Measurements from ENCODE around the gene SMARCA2.

The SMARCA2 gene

DNA sequence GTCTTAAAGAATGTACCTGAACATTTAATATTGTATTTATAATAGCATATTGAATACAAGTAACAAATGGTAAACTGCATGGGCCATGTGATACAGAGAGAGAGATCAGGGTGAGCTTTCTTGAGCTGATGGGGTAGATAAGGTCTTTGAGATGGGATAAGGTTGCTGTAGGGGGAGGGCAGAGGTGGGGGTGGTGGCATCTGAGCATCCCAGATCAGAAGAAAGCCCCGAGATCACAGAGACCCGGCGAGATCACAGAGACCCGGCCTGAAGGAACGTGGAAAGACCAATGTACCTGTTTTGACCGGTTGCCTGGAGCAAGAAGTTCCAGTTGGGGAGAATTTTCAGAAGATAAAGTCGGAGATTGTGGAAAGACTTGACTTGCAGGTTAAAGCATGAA lies 6.6 kb downstream of the SMARCA2 start:
- TF ChIP-seq POLR2AphosphoS5 (IDR thresholded peaks at IDR 0.05; ENCODE audit: low read depth, low read length) (no peak), TAF1 (IDR thresholded peaks at IDR 0.05; ENCODE audit: borderline replicate concordance, insufficient read depth, low read length) (no peak), SIN3A (IDR thresholded peaks at IDR 0.05; ENCODE audit: borderline replicate concordance, insufficient read depth, low read length) (no peak), FOXP2 (optimal IDR thresholded peaks at IDR 0.05; ENCODE audit: borderline replicate concordance, extremely low read depth, extremely low read length, insufficient read depth) (no peak)
- TF ChIP-seq, protein P1, sequence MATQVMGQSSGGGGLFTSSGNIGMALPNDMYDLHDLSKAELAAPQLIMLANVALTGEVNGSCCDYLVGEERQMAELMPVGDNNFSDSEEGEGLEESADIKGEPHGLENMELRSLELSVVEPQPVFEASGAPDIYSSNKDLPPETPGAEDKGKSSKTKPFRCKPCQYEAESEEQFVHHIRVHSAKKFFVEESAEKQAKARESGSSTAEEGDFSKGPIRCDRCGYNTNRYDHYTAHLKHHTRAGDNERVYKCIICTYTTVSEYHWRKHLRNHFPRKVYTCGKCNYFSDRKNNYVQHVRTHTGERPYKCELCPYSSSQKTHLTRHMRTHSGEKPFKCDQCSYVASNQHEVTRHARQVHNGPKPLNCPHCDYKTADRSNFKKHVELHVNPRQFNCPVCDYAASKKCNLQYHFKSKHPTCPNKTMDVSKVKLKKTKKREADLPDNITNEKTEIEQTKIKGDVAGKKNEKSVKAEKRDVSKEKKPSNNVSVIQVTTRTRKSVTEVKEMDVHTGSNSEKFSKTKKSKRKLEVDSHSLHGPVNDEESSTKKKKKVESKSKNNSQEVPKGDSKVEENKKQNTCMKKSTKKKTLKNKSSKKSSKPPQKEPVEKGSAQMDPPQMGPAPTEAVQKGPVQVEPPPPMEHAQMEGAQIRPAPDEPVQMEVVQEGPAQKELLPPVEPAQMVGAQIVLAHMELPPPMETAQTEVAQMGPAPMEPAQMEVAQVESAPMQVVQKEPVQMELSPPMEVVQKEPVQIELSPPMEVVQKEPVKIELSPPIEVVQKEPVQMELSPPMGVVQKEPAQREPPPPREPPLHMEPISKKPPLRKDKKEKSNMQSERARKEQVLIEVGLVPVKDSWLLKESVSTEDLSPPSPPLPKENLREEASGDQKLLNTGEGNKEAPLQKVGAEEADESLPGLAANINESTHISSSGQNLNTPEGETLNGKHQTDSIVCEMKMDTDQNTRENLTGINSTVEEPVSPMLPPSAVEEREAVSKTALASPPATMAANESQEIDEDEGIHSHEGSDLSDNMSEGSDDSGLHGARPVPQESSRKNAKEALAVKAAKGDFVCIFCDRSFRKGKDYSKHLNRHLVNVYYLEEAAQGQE (IDR thresholded peaks at IDR 0.05; ENCODE audit: insufficient read depth in 1 of 2, low read depth in 2 of 2, low read length in 2 of 2) = no peak

DNA sequence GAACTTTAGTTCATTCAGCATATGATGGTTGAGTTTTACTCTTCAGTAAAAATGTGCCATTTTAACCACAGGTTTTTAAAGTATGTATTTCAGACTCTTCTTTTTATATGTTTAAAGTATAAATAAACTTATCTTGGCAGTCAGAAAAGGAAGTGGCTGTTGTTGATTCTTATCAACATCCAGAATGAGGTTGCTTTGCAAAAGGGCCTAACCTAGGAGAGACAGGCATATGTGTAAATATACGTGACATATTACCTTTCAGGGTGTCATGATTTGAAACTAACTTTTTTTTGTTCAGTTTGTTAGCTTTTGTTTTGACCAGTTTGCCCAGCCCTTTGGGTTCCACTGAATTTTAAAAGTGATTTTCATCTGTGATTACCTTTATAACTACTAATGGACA lies 7.4 kb downstream of the SMARCA2 start:
- TF ChIP-seq POLR2AphosphoS5 (IDR thresholded peaks at IDR 0.05; ENCODE audit: low read depth, low read length) = no peak
- TF ChIP-seq TAF1 (IDR thresholded peaks at IDR 0.05; ENCODE audit: borderline replicate concordance, insufficient read depth, low read length) = no peak
- TF ChIP-seq, protein P1 (IDR thresholded peaks at IDR 0.05; ENCODE audit: insufficient read depth in 1 of 2, low read depth in 2 of 2, low read length in 2 of 2) = no peak
- TF ChIP-seq SIN3A (IDR thresholded peaks at IDR 0.05; ENCODE audit: borderline replicate concordance, insufficient read depth, low read length) = no peak
- TF ChIP-seq FOXP2 (optimal IDR thresholded peaks at IDR 0.05; ENCODE audit: borderline replicate concordance, extremely low read depth, extremely low read length, insufficient read depth) = no peak

DNA sequence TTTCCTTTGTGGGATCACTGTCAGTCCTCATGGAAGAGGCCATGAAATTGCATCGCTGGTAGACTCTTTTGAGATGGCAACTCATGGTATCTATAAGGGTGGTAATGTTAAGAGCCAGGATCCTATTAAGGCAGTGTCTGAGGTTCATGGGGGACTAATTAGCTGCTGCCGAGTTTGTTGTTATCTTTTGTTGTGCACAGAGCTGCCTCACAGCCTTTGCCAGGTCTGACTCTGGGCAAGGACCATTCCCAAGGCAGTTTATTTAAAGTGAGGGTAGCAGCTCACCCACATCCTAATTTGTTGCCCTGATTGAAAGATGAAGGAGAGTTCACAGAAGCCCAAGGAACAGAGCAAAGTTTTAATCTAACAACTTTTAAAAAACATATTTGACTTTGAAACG lies 7.9 kb downstream of the SMARCA2 start:
- TF ChIP-seq POLR2AphosphoS5 (IDR thresholded peaks at IDR 0.05; ENCODE audit: low read depth, low read length) = no peak
- TF ChIP-seq SIN3A (IDR thresholded peaks at IDR 0.05; ENCODE audit: borderline replicate concordance, insufficient read depth, low read length) = no peak
- no peak for TF ChIP-seq FOXP2 (optimal IDR thresholded peaks at IDR 0.05; ENCODE audit: borderline replicate concordance, extremely low read depth, extremely low read length, insufficient read depth)

DNA sequence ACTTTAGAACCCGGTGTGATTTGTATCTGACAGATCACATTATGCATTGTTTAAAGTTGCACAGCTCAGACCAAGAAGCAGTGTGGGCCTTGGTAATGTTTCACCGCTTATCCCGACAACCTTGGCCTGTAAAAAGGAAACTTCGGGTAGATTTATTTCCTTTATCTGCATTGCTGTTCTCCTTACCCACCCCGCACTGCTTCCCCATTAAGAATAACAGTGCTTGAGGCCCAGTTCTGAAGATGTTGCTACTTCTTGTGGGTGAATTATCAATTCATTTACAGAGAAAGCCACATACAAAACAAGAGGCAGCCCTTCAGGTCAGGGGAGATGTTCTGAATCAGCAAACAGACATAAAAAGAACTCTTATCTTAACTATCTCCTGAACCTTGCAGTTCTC lies 8.4 kb downstream of the SMARCA2 start:
- no peak for TF ChIP-seq SIN3A (IDR thresholded peaks at IDR 0.05; ENCODE audit: borderline replicate concordance, insufficient read depth, low read length)
- no peak for TF ChIP-seq FOXP2 (optimal IDR thresholded peaks at IDR 0.05; ENCODE audit: borderline replicate concordance, extremely low read depth, extremely low read length, insufficient read depth)
- TF ChIP-seq TAF1 (IDR thresholded peaks at IDR 0.05; ENCODE audit: borderline replicate concordance, insufficient read depth, low read length) = no peak
- no peak for TF ChIP-seq POLR2AphosphoS5 (IDR thresholded peaks at IDR 0.05; ENCODE audit: low read depth, low read length)
- TF ChIP-seq, protein P1 (IDR thresholded peaks at IDR 0.05; ENCODE audit: insufficient read depth in 1 of 2, low read depth in 2 of 2, low read length in 2 of 2) = no peak

DNA sequence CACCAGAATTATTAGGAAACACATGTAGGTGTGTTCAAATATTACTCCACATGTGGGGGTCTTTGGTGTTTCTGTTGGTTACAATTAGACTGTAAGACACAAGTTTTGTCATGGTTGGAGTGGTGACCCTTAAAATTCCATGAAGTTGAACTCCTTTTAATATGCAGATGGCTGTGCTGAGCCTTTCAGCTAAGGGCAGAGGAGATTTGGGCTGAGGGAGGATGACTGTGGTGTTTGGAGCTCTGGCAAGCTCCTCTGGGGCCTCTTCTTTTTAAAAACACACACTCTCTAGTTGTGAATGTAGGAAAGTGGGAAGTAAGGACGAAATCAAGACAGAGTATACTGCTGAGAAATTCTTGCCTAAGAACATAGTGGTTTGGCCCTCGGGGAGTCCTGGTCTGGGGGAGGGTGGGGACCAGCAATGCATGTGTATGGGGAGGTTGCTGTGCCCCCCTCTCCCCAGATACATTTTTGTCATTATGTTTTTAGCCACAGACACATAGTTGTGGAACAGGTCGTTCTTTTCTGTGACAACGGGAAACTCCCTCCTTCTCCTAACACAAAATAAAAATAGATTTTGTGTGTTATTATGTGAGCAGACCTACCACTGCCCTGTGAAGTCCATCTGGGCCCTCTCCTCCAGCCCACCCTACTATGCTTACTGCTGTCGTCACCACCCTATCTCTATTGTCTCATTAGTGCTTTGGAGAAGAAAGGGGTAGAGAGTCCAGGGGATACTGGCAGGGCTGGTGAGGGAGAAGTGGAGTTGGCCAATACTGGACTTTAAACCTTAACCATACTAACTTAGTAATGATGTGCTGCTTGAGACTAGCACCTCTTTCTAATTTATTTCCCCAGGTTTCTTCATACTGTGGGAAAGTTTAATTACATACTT lies 10.0 kb downstream of the SMARCA2 start:
- TF ChIP-seq, protein P1 (IDR thresholded peaks at IDR 0.05; ENCODE audit: insufficient read depth in 1 of 2, low read depth in 2 of 2, low read length in 2 of 2) = no peak
- TF ChIP-seq TAF1 (IDR thresholded peaks at IDR 0.05; ENCODE audit: borderline replicate concordance, insufficient read depth, low read length) (no peak), SIN3A (IDR thresholded peaks at IDR 0.05; ENCODE audit: borderline replicate concordance, insufficient read depth, low read length) (no peak), POLR2AphosphoS5 (IDR thresholded peaks at IDR 0.05; ENCODE audit: low read depth, low read length) (no peak), FOXP2 (optimal IDR thresholded peaks at IDR 0.05; ENCODE audit: borderline replicate concordance, extremely low read depth, extremely low read length, insufficient read depth) (no peak)
